ENCODE results near the gene SHB.

Gene SHB

GRCh38 chr9:37956904-37957663 lies 111.9 kb downstream of the SHB start (continued):
- TF ChIP-seq HIC1 (tag by site-specific recombination; IDR thresholded peaks at IDR 0.05), result no peak

GRCh38 chr9:37956423-37956820 lies 112.6 kb downstream of the SHB start:
- no peak overlapping the region for H3K4me3 ChIP-seq (ENCODE audit: low read depth, low read length)
- peaks cover 3 to 60% of the 10 kb centered on the region in 2 experiments; a peak in 1 of 3 replicates for H3K36me3 ChIP-seq (ENCODE audit: control insufficient read depth in 2 of 2, insufficient read depth in 1 of 2, low read length in 2 of 2)
- ChIA-PET CTCF (no interaction called here), POLR2A (no interaction called here)
- no peak overlapping the region for H3K27ac ChIP-seq (ENCODE audit: extremely low read depth, low read depth, low read length)
- no peaks in the 10 kb centered on the region for H3K4me1 ChIP-seq (ENCODE audit: control insufficient read depth, insufficient read depth, low read length)
- no peak for TF ChIP-seq MYNN (tag by site-specific recombination; IDR thresholded peaks at IDR 0.05; ENCODE audit: borderline replicate concordance)
- TF ChIP-seq ZFP69B (tag by site-specific recombination; IDR thresholded peaks at IDR 0.05), result no peak
- no peak for TF ChIP-seq ZNF350 (tag by site-specific recombination; IDR thresholded peaks at IDR 0.05)
- no peak for TF ChIP-seq PBX3 (CRISPR knock-in tag; IDR thresholded peaks at IDR 0.05)
- no peak for TF ChIP-seq ZNF660 (tag by site-specific recombination; IDR thresholded peaks at IDR 0.05)
- no peak for TF ChIP-seq ZNF785 (tag by site-specific recombination; IDR thresholded peaks at IDR 0.05)
- TF ChIP-seq YY2 (tag by site-specific recombination; IDR thresholded peaks at IDR 0.05), result no peak
- TF ChIP-seq SP3 (tag by site-specific recombination; IDR thresholded peaks at IDR 0.05), result no peak
- TF ChIP-seq ZNF184 (tag by site-specific recombination; IDR thresholded peaks at IDR 0.05), result no peak
- no peak for TF ChIP-seq SETDB1 (IDR thresholded peaks at IDR 0.05; ENCODE audit: insufficient read length, low read length)
- no peak for TF ChIP-seq ZNF530 (tag by site-specific recombination; IDR thresholded peaks at IDR 0.05; ENCODE audit: low read depth)
- TF ChIP-seq ZNF132 (tag by site-specific recombination; IDR thresholded peaks at IDR 0.05; ENCODE audit: borderline replicate concordance), result no peak
- no peak for TF ChIP-seq ATF2 (tag by site-specific recombination; IDR thresholded peaks at IDR 0.05; ENCODE audit: low read depth)
- TF ChIP-seq ZNF221 (tag by site-specific recombination; IDR thresholded peaks at IDR 0.05; ENCODE audit: borderline replicate concordance), result no peak
- no peak for TF ChIP-seq ZNF18 (tag by site-specific recombination; IDR thresholded peaks at IDR 0.05)
- no peak for TF ChIP-seq BCL11A (tag by site-specific recombination; IDR thresholded peaks at IDR 0.05; ENCODE audit: low read depth)
- TF ChIP-seq KLF17 (tag by site-specific recombination; IDR thresholded peaks at IDR 0.05), result no peak
- no peak for TF ChIP-seq ZNF510 (tag by site-specific recombination; IDR thresholded peaks at IDR 0.05; ENCODE audit: insufficient replicate concordance)
- no peak for TF ChIP-seq SP2 (tag by site-specific recombination; IDR thresholded peaks at IDR 0.05)
- no peak for TF ChIP-seq PRDM6 (tag by site-specific recombination; IDR thresholded peaks at IDR 0.05)
- H3K9me3 ChIP-seq (ENCODE audit: control insufficient read depth, insufficient read depth, low read depth, low read length), result no peaks in the 10 kb centered on the region
